Stomach (tissue), 4 donors: ENCODE measurements around the gene ZNF326.

Experiments
- POLR2A ChIP-seq, 4 donors: fragments of 450-650 bp; IDR thresholded peaks; one replicate each; pipeline ENCODE4 v1.6.1; 2016; ENCODE audit warnings: antibody characterized with exemption in 4 of 4, control low read depth in 2 of 4, mild to moderate bottlenecking in 1 of 4, moderate library complexity in 1 of 4
- TF ChIP-seq, protein P1 (sequence below), 7 experiments: fragments of 450-650 bp in 4 of 7; fragments of 200-600 bp in 3 of 7; sonication (generic) in 3 of 7; IDR thresholded peaks; one replicate each; pipeline ENCODE4 v1.5.1; 2016 to 2019; ENCODE audit warnings: antibody characterized with exemption in 7 of 7, control low read depth in 2 of 7, mild to moderate bottlenecking in 1 of 7

DNA sequence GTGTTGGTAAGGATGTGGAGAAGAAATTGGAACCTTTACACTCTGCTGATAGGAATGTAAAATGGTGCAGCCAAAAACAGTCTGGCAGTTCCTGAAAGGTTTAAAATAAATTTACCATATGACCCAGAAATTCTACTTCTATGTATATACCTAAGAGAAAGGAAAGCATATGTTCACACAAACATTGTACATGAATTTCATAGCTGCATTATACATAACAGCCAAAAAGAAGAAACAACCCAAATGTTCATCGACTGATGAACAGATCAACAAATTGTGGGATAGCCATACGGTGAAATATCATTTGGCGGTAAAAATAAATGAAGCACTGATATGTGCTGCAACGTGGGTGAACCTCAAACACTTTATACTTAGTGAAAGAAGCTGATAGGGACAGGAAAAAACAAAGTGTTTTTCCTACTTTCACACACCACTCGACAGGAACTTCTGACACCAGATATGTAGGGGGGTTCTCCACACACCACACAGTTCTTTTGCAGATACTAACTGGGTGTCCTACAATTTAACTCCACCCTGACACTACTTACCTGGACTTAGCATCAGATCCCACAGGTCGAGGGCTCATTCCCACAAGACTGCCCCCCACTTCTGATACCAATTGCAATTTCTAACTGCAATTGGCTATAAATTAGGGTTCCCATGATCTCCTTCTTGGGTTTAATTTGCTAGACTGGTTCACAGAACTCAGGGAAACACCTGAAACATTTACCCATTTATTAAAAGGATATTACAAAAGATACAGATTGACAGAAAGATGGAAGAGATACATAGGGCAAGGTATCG lies 35.9 kb upstream of the ZNF326 start:
- TF ChIP-seq, protein P1, sequence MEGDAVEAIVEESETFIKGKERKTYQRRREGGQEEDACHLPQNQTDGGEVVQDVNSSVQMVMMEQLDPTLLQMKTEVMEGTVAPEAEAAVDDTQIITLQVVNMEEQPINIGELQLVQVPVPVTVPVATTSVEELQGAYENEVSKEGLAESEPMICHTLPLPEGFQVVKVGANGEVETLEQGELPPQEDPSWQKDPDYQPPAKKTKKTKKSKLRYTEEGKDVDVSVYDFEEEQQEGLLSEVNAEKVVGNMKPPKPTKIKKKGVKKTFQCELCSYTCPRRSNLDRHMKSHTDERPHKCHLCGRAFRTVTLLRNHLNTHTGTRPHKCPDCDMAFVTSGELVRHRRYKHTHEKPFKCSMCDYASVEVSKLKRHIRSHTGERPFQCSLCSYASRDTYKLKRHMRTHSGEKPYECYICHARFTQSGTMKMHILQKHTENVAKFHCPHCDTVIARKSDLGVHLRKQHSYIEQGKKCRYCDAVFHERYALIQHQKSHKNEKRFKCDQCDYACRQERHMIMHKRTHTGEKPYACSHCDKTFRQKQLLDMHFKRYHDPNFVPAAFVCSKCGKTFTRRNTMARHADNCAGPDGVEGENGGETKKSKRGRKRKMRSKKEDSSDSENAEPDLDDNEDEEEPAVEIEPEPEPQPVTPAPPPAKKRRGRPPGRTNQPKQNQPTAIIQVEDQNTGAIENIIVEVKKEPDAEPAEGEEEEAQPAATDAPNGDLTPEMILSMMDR (IDR thresholded peaks at IDR 0.05) = no peak
- TF ChIP-seq POLR2A (IDR thresholded peaks at IDR 0.05) = no peak
